Prostate gland (tissue), 2 donors: Measurements from ENCODE around the gene TLDC2.

Experiments
- CTCF ChIP-seq, 4 experiments: fragments of 200-600 bp in 2 of 4; fragments of 450-650 bp in 2 of 4; sonication (generic) in 2 of 4; IDR thresholded peaks; 1 replicate in 3 of 4; 2 replicates in 1 of 4; pipeline ENCODE4 v1.5.1; 2016 to 2019; ENCODE audit warnings: antibody characterized with exemption in 4 of 4, mild to moderate bottlenecking in 2 of 4, moderate library complexity in 2 of 4
- POLR2AphosphoS5 ChIP-seq: sonication (generic); formaldehyde crosslinking; IDR thresholded peaks from one replicate; pipeline ENCODE4 v1.6.1; 2017; ENCODE audit warnings: antibody characterized with exemption

GRCh38 chr20:36891211-36891610 is 15.3 kb downstream of the TLDC2 start:
- TF ChIP-seq CTCF (IDR thresholded peaks at IDR 0.05) (no peak), POLR2AphosphoS5 (no peak)
